Naive thymus-derived CD4-positive, alpha-beta T cell (primary cell): Measurements from ENCODE around the gene OR52B2. TPM values are rescaled to one million over a fixed set of nuclear protein-coding genes. Genes with fewer than 3 reads are reported as not detected.

Experiments used
- ATAC-seq: fragments of 150-1000 bp; cut with Tn5 transposase; 2 replicates; pipeline ENCODE4 v1.10.0; 2021; ENCODE audit warnings: mild to moderate bottlenecking, moderate library complexity
- CTCF ChIA-PET: fragments of 350-600 bp; sonication (Branson Sonifier 250); formaldehyde crosslinking; loops from one replicate; lab custom pipeline; 2021; ENCODE audit warnings: antibody characterized with exemption; lab: Charles Lee
- POLR2A ChIA-PET: fragments of 350-600 bp; sonication (Branson Sonifier 250); formaldehyde crosslinking; loops from one replicate; lab custom pipeline; 2021; ENCODE audit warnings: antibody characterized with exemption, inconsistent platforms; lab: Charles Lee
- DNase-seq, 9 donors: peaks; one replicate each; pipeline versions ENCODE4 v3.0.0 to v3.0.0-alpha.2; 2020 to 2022; ENCODE audit warnings: mixed read lengths in 1 of 9
- H3K27ac ChIP-seq: one replicate; pipeline ENCODE4 v1.7.0; 2013; ENCODE audit warnings: mild to moderate bottlenecking, low read depth, low read length, moderate library complexity
- H3K27me3 ChIP-seq, 2 donors: one replicate each; pipeline ENCODE4 v1.7.0; 2013; ENCODE audit warnings: low read length in 2 of 2, mild to moderate bottlenecking in 2 of 2, moderate library complexity in 2 of 2; ENCODE audit not compliant: control insufficient read depth in 2 of 2, insufficient read depth in 2 of 2
- H3K36me3 ChIP-seq, 3 experiments: 1 replicate in 2 of 3; 2 replicates in 1 of 3; pipeline ENCODE4 v1.7.0; 2013; ENCODE audit warnings: low read length in 3 of 3, mild to moderate bottlenecking in 3 of 3, moderate library complexity in 1 of 3; ENCODE audit not compliant: insufficient read depth in 3 of 3, control insufficient read depth in 2 of 3
- H3K4me1 ChIP-seq, 2 donors: one replicate each; pipeline ENCODE4 v1.7.0; 2013; ENCODE audit warnings: low read length in 2 of 2, mild to moderate bottlenecking in 2 of 2, moderate library complexity in 1 of 2; ENCODE audit not compliant: control insufficient read depth in 2 of 2, insufficient read depth in 2 of 2
- H3K4me3 ChIP-seq: 2 replicates; pipeline ENCODE4 v1.7.0; 2013; ENCODE audit warnings: mild to moderate bottlenecking, low read length
- H3K9me3 ChIP-seq, 3 experiments: 1 replicate in 2 of 3; 2 replicates in 1 of 3; pipeline ENCODE4 v1.7.0; 2013; ENCODE audit warnings: low read length in 3 of 3; ENCODE audit not compliant: control insufficient read depth in 2 of 3
- H3K27ac Mint-ChIP-seq, 9 donors: one replicate each; pipeline ENCODE4 v1.8.0; 2020 to 2022; ENCODE audit warnings: mixed read lengths in 9 of 9, mild to moderate bottlenecking in 8 of 9, moderate library complexity in 5 of 9, inconsistent platforms in 2 of 9
- H3K27me3 Mint-ChIP-seq, 5 donors: one replicate each; pipeline ENCODE4 v1.8.0; 2021 to 2022; ENCODE audit warnings: mixed read lengths in 5 of 5, mild to moderate bottlenecking in 1 of 5
- H3K36me3 Mint-ChIP-seq, 5 donors: one replicate each; pipeline ENCODE4 v1.8.0; 2020 to 2022; ENCODE audit warnings: mixed read lengths in 5 of 5, mild to moderate bottlenecking in 3 of 5, inconsistent platforms in 1 of 5
- H3K4me1 Mint-ChIP-seq, 7 donors: one replicate each; pipeline ENCODE4 v1.8.0; 2020 to 2022; ENCODE audit warnings: mixed read lengths in 7 of 7, mild to moderate bottlenecking in 3 of 7, inconsistent platforms in 1 of 7
- H3K4me3 Mint-ChIP-seq, 10 donors: one replicate each; pipeline ENCODE4 v1.8.0; 2020 to 2022; ENCODE audit warnings: mild to moderate bottlenecking in 10 of 10, mixed read lengths in 10 of 10, moderate library complexity in 6 of 10, inconsistent platforms in 2 of 10
- H3K9me3 Mint-ChIP-seq, 11 donors: one replicate each; pipeline ENCODE4 v1.8.0; 2020 to 2022; ENCODE audit warnings: mixed read lengths in 11 of 11, mild to moderate bottlenecking in 4 of 11, inconsistent platforms in 1 of 11, moderate library complexity in 1 of 11
- intact Hi-C, 2 donors: fragments of 100-400 bp; cut with micrococcal nuclease; formaldehyde crosslinking; loops; one replicate each; pipeline ENCODE4 v1.15.1; 2023
- polyA plus RNA-seq, 2 donors: library from polyadenylated mRNA; unstranded; fragments of 300-500 nt; fragmentation: Illumina TruSeq; gene quantifications; one replicate each; pipeline ENCODE4 v1.2.3, GENCODE V29; 2021
- total RNA-seq, 6 experiments: library from RNA in 5 of 6; stranded (reverse) in 5 of 6; gene quantifications; 1 replicate in 5 of 6; 2 replicates in 1 of 6; pipeline ENCODE4 v1.2.3 and lab custom pipeline; 2021 to 2026

The OR52B2 gene
- total and polyA plus RNA-seq, 7 experiments from 2014 or later, result not detected

DNA sequence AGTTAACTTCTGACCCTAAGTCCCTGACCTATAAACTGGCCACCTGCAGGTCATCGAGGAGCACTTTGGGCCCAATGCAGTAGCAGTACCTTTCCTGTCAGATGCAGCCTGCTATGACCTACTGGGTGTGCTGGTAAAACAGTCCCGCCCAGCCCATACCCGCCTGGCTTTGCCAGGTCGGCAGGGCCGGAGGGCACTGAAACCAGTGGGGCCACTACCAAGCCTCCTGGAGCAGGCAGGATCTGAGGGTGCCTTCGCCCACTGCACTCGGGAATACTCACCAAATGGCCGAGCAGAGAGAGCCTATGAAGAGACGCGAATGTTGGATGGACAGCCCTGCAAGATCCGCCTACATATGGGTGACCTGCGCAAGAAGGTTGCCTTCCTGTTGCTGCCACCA lies 39.7 kb upstream of the OR52B2 start:
- peaks cover 0 to 51% (median 0%) of the 10 kb centered on the region in 3 experiments for H3K36me3 ChIP-seq
- POLR2A ChIA-PET, result interaction anchor here (0.6 kb wide), 1 partner anchor 170 kb away, joined by 5 read pairs; no protein-coding TSS in a partner anchor
- DNase-seq (no peak), ATAC-seq (no peak)
- intact Hi-C loops, result no loop called here
- no peak overlapping the region for H3K27ac Mint-ChIP-seq
- peaks cover 4 to 29% (median 11%) of the 10 kb centered on the region in 5 donors for H3K36me3 Mint-ChIP-seq
- no peak overlapping the region for H3K4me3 ChIP-seq
- CTCF ChIA-PET, result no interaction called here
- H3K4me3 Mint-ChIP-seq, result no peak overlapping the region
- peaks cover 0 to 15% (median 5%) of the 10 kb centered on the region in 7 donors for H3K4me1 Mint-ChIP-seq
- no peak overlapping the region for H3K27ac ChIP-seq
- no peaks in the 10 kb centered on the region for H3K9me3 Mint-ChIP-seq
- H3K4me1 ChIP-seq, result no peaks in the 10 kb centered on the region
- H3K27me3 Mint-ChIP-seq, result no peaks in the 10 kb centered on the region
- H3K9me3 ChIP-seq, result no peaks in the 10 kb centered on the region
- H3K27me3 ChIP-seq, result no peaks in the 10 kb centered on the region

DNA sequence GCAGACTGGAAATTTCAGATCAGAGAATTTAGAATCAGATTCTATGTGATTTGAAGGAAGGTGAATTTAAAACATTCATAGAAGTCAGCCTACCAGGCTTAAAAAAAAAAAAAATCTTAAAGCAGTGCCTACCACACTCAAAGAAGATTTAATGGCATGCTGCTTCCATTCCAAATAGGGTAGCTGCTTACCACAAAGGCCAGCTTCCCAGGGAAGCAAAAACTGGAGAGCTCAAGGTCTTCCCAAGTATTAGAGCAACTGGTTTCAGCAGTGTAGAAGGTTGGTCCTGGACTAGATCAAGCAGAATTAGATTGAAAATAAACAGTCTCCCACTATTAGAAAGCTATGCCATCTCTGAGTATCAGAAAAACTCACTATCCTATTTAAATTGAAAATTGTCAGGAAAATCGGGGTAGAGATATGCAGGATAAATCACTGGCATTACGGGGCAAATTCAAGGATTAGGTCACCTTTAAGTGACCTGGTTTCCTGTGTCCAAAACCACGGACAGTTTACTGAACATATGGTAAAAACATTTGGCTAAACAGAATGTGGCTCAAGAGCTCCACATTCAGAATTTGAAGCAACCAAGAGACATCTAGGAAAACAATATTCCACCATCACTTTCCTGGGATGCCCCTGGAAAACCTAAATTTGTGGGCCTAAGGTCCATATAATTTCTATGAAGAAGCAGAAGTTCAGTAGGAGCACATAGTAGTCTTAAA lies 36.5 kb upstream of the OR52B2 start:
- Mint-ChIP-seq H3K27ac (no peak overlapping the region), H3K36me3 (peaks cover 6 to 38% (median 11%) of the 10 kb centered on the region in 5 donors), H3K27me3 (no peaks in the 10 kb centered on the region), H3K9me3 (no peaks in the 10 kb centered on the region), H3K4me1 (peaks cover 18 to 34% (median 27%) of the 10 kb centered on the region in 7 donors), H3K4me3 (no peak overlapping the region)
- Histone ChIP-seq H3K4me3 (no peak overlapping the region), H3K36me3 (peaks cover 0 to 22% (median 0%) of the 10 kb centered on the region in 3 experiments), H3K27me3 (no peaks in the 10 kb centered on the region), H3K4me1 (peaks cover 0 to 17% of the 10 kb centered on the region in 2 donors), H3K9me3 (no peaks in the 10 kb centered on the region), H3K27ac (no peak overlapping the region)
- DNase-seq (no peak), ATAC-seq (no peak)
- ChIA-PET POLR2A (no interaction called here), CTCF (no interaction called here)
- intact Hi-C loops, result no loop called here

DNA sequence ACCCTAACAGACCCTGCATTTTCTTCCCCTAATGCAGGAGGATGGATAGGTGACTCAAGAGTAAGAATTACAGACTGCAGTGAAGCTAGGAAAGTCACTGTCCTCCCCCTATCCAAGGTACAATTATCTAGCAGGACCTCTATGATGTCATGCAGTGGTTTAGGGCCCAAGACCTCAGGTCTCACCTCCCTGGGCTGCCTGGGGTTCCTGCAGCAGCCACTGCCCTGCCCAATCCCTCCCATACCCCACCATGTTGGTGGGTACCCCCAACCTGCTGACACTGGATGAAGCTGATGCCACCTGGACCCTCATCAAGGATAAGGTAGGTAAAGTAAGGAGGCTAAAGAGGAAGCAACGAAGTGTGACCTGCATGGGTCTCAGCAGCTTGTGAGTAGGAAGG lies 35.2 kb upstream of the OR52B2 start, which contains the start of gene C11orf42:
TSS of gene C11orf42 (plus strand) at position 192 of the 400 bp plus-strand sequence. CDS start at position 251, 59 bp downstream.
- intact Hi-C loops, result no loop called here
- ATAC-seq (no peak), DNase-seq (no peak)
- Mint-ChIP-seq H3K9me3 (peaks cover 0 to 2% (median 0%) of the 10 kb centered on the region in 11 donors), H3K4me1 (peaks cover 18 to 46% (median 29%) of the 10 kb centered on the region in 7 donors), H3K4me3 (no peak within 1 kb of the TSS), H3K27ac (peak within 1 kb of the TSS in 3 of 9 donors; percentile 11 to 37 (median 14)), H3K27me3 (no peaks in the 10 kb centered on the region), H3K36me3 (peaks cover 6 to 33% (median 11%) of the 10 kb centered on the region in 5 donors)
- Histone ChIP-seq H3K27ac (no peak within 1 kb of the TSS), H3K4me1 (peaks cover 0 to 28% of the 10 kb centered on the region in 2 donors), H3K4me3 (no peak within 1 kb of the TSS), H3K27me3 (no peaks in the 10 kb centered on the region), H3K9me3 (no peaks in the 10 kb centered on the region), H3K36me3 (peaks cover 0 to 10% (median 0%) of the 10 kb centered on the region in 3 experiments)
- CTCF ChIA-PET, result no interaction called here
- POLR2A ChIA-PET, result no interaction called here

DNA sequence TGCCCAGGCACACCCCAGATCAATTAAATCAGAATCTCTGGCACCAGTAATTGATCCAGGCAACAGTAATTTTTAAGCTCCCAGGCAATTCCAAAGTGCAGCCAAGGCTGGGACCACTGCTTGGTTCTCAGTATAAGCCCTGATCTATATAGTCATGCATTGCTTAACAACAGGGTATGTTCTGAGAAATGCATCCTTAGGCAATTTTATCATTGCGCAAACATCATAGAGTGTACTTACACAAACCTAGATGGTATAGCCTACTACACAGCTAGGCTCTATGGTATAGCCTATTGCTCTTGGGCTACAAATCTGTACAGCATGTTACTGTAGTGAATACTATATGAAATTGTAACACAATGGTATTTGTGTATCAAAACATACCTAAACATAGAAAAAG lies 34.6 kb upstream of the OR52B2 start:
- peaks cover 0 to 28% of the 10 kb centered on the region in 2 donors for H3K4me1 ChIP-seq
- Mint-ChIP-seq H3K4me3 (no peak overlapping the region), H3K9me3 (peaks cover 0 to 2% (median 0%) of the 10 kb centered on the region in 11 donors), H3K27me3 (no peaks in the 10 kb centered on the region), H3K36me3 (peaks cover 6 to 35% (median 11%) of the 10 kb centered on the region in 5 donors), H3K27ac (peak overlapping the region in 2 of 9 donors; percentile 11 to 14), H3K4me1 (peaks cover 18 to 46% (median 29%) of the 10 kb centered on the region in 7 donors)
- H3K4me3 ChIP-seq, result no peak overlapping the region
- DNase-seq (no peak), ATAC-seq (peak; percentile 18)
- peaks cover 0 to 3% (median 0%) of the 10 kb centered on the region in 3 experiments for H3K36me3 ChIP-seq
- H3K9me3 ChIP-seq, result no peaks in the 10 kb centered on the region
- CTCF ChIA-PET, result no interaction called here
- no peaks in the 10 kb centered on the region for H3K27me3 ChIP-seq
- POLR2A ChIA-PET, result no interaction called here
- H3K27ac ChIP-seq, result no peak overlapping the region
- intact Hi-C loops, result no loop called here

DNA sequence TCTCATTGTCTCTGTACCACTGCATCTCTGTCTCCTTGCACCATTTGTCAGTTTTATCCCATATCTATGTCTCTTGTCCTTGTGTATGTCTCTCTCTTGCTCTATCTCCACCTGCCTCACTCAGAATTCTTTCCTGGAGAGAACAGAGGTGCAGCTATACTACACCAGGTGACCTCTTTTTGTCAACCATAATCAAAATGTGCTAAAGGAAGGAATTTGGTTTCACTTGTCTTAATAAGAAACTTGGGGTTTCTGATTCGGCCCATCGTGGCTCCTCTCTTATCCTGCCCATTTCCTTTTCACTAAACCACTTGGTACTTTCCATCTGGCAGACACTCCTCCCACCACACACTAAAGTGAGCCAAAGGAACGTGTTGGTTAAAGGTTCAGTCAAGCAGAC lies 33.2 kb upstream of the OR52B2 start:
- DNase-seq (no peak), ATAC-seq (peak; percentile 28)
- CTCF ChIA-PET, result no interaction called here
- Histone ChIP-seq H3K27me3 (no peaks in the 10 kb centered on the region), H3K27ac (no peak overlapping the region), H3K9me3 (no peaks in the 10 kb centered on the region), H3K36me3 (no peaks in the 10 kb centered on the region), H3K4me3 (no peak overlapping the region), H3K4me1 (peaks cover 0 to 28% of the 10 kb centered on the region in 2 donors)
- peak overlapping the region in 1 of 10 donors; percentile 61 for H3K4me3 Mint-ChIP-seq
- H3K27ac Mint-ChIP-seq, result peak overlapping the region in 6 of 9 donors; percentile 6 to 56 (median 12)
- intact Hi-C loops, result no loop called here
- H3K4me1 Mint-ChIP-seq, result peaks cover 18 to 46% (median 29%) of the 10 kb centered on the region in 7 donors
- H3K36me3 Mint-ChIP-seq, result peaks cover 0 to 29% (median 9%) of the 10 kb centered on the region in 5 donors
- H3K9me3 Mint-ChIP-seq, result peaks cover 0 to 2% (median 0%) of the 10 kb centered on the region in 11 donors
- POLR2A ChIA-PET, result no interaction called here
- no peaks in the 10 kb centered on the region for H3K27me3 Mint-ChIP-seq

DNA sequence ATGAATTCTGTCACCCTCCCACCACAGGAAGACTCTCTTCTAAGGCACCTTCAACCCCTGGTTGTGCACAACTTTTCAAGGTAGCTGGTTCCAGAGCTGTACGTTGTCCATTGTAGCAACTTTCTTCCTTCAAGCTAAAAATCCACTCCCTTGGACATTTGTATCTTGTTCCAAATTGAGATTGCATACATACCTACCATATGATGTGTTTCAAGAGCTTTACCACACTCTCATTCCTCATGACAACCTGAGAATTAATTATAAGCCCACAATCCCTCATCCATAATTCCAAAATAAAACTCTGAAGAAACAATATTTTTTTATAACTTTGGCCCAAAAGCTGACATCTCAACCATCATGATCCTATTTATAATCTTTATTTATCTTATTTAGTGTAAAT lies 31.9 kb upstream of the OR52B2 start:
- POLR2A ChIA-PET, result no interaction called here
- Mint-ChIP-seq H3K4me1 (peaks cover 18 to 46% (median 29%) of the 10 kb centered on the region in 7 donors), H3K27me3 (no peaks in the 10 kb centered on the region), H3K27ac (no peak overlapping the region), H3K4me3 (no peak overlapping the region), H3K36me3 (peaks cover 0 to 23% (median 9%) of the 10 kb centered on the region in 5 donors), H3K9me3 (peaks cover 0 to 2% (median 0%) of the 10 kb centered on the region in 11 donors)
- no peaks in the 10 kb centered on the region for H3K36me3 ChIP-seq
- ATAC-seq (no peak), DNase-seq (no peak)
- intact Hi-C loops, result no loop called here
- H3K4me1 ChIP-seq, result peaks cover 0 to 28% of the 10 kb centered on the region in 2 donors
- H3K4me3 ChIP-seq, result no peak overlapping the region
- H3K27ac ChIP-seq, result no peak overlapping the region
- no peaks in the 10 kb centered on the region for H3K9me3 ChIP-seq
- CTCF ChIA-PET, result no interaction called here
- H3K27me3 ChIP-seq, result no peaks in the 10 kb centered on the region
